ENCODE data around the gene KRTAP9-6. TPM values are rescaled to one million over a fixed set of nuclear protein-coding genes. Genes with fewer than 3 reads are reported as not detected.

KRTAP9-6 gene
- total RNA-seq, 1 experiment from 2014 or later: not detected

DNA sequence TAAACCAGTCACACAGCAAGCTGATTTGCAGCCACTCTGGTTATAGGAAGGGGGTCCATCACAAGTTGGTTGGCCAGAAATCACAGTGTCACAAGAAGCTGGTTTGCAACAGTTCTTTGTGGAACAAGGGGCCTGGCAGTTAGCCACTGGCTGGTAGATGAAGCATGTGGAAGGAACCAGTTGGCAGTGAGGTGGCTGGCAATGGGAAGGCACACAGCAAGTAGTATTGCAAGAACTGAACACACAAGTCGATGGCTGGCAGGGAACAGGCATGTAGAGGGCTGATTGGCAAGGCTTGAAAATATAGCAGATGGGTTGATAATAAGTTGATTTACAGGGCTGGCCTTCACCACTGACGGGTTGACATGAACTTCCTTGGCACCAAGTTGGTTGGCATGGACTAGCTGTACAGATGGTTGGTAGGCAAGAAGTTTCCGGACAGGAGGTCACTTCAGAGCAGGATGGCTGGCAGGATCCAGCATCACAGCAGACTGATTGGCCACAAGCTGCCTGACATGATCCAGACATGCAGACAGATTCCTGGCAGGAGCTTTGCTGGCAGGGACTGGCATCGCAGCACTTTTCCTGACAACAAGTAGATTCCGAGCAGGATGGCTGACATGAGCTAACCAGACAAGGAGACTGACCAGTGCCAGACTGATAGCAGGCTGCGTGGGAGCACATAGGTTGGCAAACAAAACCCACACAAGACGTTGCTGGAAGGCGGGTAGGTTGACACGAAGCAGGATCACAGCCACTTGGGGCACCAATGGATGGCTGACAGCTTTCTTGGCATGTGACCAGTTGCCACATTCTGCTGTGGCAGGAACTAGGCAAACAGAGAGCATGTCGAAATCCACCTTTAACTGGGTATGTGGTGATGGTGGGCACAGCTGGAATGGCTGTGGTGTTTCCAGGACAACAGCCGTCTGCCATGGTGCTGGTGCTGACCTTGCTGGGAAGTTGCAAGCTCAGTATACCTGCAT, 37.0 kb downstream of the KRTAP9-6 start, which contains the start of gene KRTAP29-1:
Gene KRTAP29-1, minus strand, starts transcription at position 936 of the 986 bp plus-strand sequence. Its CDS starts 0 bp downstream, at position 936.
- Histone ChIP-seq H3K27me3 (no peaks in the 10 kb centered on the region), H3K9me3 (peaks cover 5% of the 10 kb centered on the region; the same call in 1 of the 2 replicates), H3K4me3 (no peak within 1 kb of the TSS), H3K36me3 (no peaks in the 10 kb centered on the region)
- no peak for DNase-seq

DNA sequence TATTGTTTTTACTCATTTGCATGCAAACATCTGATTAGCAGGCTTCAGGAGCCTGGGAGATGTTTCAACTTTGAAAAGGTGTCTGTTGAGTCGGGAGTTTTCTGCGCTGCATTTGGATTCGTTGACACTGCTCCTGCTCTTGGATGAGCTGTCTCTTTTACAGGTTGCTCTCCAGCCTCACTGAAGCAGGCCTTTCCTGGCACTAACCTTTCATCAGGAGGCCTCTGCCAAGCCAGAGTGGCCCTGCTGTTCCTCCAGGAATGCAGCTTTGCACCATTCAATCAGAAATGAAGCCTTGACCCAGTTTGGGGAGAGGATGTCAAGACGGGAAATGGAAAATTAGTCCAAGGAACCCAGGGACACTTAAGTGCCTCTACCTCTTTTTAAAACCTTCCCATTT, 37.8 kb downstream of the KRTAP9-6 start:
- H3K36me3 ChIP-seq: no peaks in the 10 kb centered on the region
- no peaks in the 10 kb centered on the region for H3K27me3 ChIP-seq
- DNase-seq: no peak
- peaks cover 5% of the 10 kb centered on the region; the same call in 1 of the 2 replicates for H3K9me3 ChIP-seq
- no peak overlapping the region for H3K4me3 ChIP-seq

DNA sequence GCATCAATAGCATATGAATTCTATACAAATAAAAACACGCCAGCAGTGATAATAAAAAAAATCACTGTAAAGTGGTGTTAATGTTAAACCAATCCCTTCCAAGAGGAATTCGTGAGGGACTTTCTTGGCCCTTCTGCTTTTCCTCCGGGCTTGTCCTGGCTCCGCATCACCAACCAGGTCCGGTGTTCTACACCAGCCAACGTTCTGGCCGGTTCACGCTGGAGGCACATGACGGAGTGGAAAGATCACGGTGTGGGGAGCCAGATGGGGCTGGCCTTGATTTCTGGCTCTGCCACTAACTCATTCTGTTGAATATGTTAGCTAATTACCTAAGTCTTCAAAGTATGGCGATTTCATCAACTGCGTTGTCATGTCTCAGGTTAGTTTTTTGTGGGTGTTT, 38.9 kb downstream of the KRTAP9-6 start:
- peaks cover 5% of the 10 kb centered on the region; the same call in 1 of the 2 replicates for H3K9me3 ChIP-seq
- no peak for DNase-seq
- no peaks in the 10 kb centered on the region for H3K36me3 ChIP-seq
- H3K27me3 ChIP-seq: no peaks in the 10 kb centered on the region
- no peak overlapping the region for H3K4me3 ChIP-seq

DNA sequence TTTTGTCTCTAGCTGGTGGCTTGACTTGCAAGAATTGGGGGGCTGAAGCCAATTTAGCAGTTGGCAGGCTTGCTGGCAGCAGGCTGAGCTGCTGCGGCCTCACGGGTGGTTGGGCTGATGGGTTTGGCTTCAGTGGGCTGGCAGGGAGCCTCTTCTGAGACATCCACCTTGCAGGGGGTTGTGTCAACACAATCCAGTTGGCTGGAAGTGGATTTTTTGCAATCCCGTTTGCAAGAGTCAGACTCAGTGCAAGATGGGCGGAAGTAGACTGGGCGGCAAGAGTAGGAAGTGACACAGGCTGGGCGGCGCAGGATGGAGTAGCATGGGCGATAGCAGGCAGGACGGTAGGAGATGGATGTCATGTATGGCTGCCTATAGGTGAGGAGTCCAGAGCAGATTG, 42.5 kb downstream of the KRTAP9-6 start:
- Histone ChIP-seq H3K36me3 (no peaks in the 10 kb centered on the region; the same call in 1 of the 2 replicates), H3K4me3 (peak overlapping the region; percentile 44), H3K27me3 (no peaks in the 10 kb centered on the region), H3K9me3 (peaks cover 7% of the 10 kb centered on the region)
- peak; percentile 95 for DNase-seq

DNA sequence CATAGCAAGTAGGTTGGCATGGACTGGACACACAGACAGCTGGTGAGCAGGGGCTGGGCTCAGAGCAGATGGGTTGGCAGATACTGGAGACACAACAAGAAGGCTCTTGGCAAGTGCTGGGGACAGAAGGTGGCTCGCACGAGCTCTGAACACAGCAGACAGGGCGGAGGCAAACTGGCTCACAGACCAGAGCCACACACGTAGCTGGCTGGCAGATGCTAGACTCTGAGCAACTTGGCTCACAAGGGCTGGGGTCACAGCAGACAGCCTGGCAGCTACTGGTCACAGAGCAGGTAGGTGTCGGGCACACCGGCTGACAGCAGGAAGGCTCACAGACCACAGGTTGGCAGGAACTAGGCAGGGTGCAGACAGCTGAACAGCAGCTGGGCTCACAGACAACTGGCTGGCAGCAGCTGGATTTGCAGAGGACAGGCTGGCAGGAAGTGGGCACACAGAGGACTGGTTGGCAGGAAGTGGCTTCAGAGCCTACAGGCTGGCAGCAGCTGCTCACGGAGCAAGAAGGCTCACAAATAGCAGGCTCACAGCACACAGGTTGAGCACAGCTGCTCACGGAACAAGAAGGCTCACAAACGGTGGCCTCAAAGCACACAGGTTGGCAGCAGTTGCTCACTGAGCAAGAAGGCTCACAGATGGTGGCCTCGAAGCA, 43.2 kb downstream of the KRTAP9-6 start:
- H3K27me3 ChIP-seq: no peaks in the 10 kb centered on the region
- peak; percentile 87 for DNase-seq
- H3K4me3 ChIP-seq: peak overlapping the region; percentile 44

DNA sequence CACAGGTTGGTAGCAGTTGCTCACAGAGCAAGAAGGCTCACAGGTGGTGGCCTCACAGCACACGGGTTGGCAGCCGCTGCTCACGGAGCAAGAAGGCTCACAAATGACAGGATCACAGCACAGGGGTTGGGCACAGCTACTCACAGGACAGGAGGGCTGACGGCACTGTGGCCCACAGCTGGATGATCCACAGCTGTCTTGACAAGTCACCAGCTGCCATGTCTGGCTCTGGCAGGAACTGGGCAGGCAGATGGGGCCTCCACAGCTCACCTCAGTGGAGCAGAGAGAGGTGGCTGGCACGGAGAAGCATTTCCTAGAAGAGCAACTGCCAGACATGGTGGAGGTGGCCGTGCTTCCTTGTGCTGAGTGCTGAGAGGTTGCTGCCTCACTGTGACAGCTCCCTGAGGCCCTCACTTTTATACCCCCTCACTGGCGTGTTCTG, 43.8 kb downstream of the KRTAP9-6 start, which contains the start of gene KRTAP16-1:
Gene KRTAP16-1, minus strand, starts transcription at position 392 of the 442 bp plus-strand sequence. Its CDS starts 56 bp downstream, at position 336.
- Histone ChIP-seq H3K4me3 (peak within 1 kb of the TSS; percentile 44), H3K27me3 (no peaks in the 10 kb centered on the region), H3K9me3 (peaks cover 9% of the 10 kb centered on the region), H3K36me3 (no peaks in the 10 kb centered on the region; the same call in 1 of the 2 replicates)
- no peak for DNase-seq

More for the DNA sequence above, 43.2 kb downstream of the KRTAP9-6 start:
- Histone ChIP-seq H3K9me3 (peaks cover 7% of the 10 kb centered on the region), H3K36me3 (no peaks in the 10 kb centered on the region; the same call in 1 of the 2 replicates)

DNA sequence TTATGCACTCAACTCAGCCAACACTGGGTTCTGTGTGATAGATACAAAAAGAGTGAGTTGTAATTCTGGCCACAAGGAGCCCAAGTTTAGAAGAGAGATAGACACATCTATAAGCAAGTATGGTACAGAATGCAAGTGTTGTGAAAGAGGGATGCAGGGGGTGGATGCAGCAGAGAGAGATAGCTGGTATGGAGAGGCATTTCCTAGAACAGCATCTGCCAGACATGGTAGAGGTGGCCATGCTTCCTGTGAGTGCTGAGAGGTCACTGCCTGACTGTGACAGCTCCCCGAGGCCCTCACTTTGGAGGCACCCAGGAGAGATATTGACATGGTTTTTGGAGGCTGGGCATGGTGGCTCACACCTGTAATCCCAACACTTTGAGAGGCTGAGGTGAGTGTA, 45.9 kb downstream of the KRTAP9-6 start:
- Histone ChIP-seq H3K9me3 (peaks cover 9% of the 10 kb centered on the region), H3K27me3 (no peaks in the 10 kb centered on the region), H3K36me3 (no peaks in the 10 kb centered on the region; the same call in 1 of the 2 replicates), H3K4me3 (no peak overlapping the region)
- no peak for DNase-seq

DNA sequence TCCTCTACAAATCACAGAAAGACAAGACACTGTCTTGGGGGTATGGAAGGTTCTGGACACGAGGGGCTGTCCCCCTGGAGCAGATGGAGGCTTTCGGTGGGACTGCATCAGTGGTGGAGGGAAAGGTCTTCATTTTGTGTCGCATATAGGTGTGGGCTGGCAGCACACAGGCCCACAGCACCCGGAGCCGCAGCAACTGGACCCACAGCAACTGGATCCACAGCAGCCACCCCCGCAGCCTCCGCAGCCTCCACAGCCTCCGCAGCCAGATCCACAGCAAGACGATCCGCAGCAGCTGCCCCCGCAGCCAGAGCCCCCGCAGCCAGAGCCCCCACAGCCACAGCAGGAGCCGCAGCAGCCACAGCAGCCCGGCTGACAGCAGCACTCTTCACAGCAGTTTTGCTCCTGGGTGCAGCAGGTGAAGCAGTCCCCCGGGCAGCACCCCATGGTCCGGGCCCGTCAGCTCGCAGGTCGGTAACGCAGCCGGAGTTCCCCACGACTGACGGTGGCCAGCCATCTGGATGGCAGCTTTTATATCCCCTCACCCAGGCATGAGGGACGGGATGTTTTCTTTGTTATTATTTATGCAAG, 50.1 kb downstream of the KRTAP9-6 start, which contains the start of gene KRTAP17-1:
Gene KRTAP17-1, minus strand, starts transcription at position 507 of the 591 bp plus-strand sequence. Its CDS starts 60 bp downstream, at position 447.
- Histone ChIP-seq H3K36me3 (no peaks in the 10 kb centered on the region), H3K9me3 (peaks cover 16% of the 10 kb centered on the region), H3K27me3 (no peaks in the 10 kb centered on the region), H3K4me3 (no peak within 1 kb of the TSS)
- DNase-seq: no peak

Other genes with a start within 250 kb of the KRTAP9-6 start
- 1.2 and 3.2 TPM in 2 replicates for gene KRTAP1-5, start 238.2 kb upstream of the KRTAP9-6 start, total RNA-seq (2014; rRNA removed; shearing (Covaris generic); ENCODE audit: low replicate concordance)
- not detected in 2 replicates for gene KRTAP1-4, start 235.2 kb upstream of the KRTAP9-6 start, total RNA-seq (2014; rRNA removed; shearing (Covaris generic); ENCODE audit: low replicate concordance)
- gene KRTAP1-3, start 230.5 kb upstream of the KRTAP9-6 start, total RNA-seq (2014; rRNA removed; shearing (Covaris generic); ENCODE audit: low replicate concordance): not detected in 2 replicates
- 0.33 TPM in 1 of 2 replicates, not detected in the other for gene KRTAP1-1, start 223.9 kb upstream of the KRTAP9-6 start, total RNA-seq (2014; rRNA removed; shearing (Covaris generic); ENCODE audit: low replicate concordance)
- not detected in 2 replicates for gene KRTAP2-1, start 218.1 kb upstream of the KRTAP9-6 start, total RNA-seq (2014; rRNA removed; shearing (Covaris generic); ENCODE audit: low replicate concordance)
- not detected in 2 replicates for gene KRTAP2-2, start 210.1 kb upstream of the KRTAP9-6 start, total RNA-seq (2014; rRNA removed; shearing (Covaris generic); ENCODE audit: low replicate concordance)
- 0.33 TPM in 1 of 2 replicates, not detected in the other for gene KRTAP2-3, start 205.3 kb upstream of the KRTAP9-6 start, total RNA-seq (2014; rRNA removed; shearing (Covaris generic); ENCODE audit: low replicate concordance)
- gene KRTAP2-4, start 199.5 kb upstream of the KRTAP9-6 start, total RNA-seq (2014; rRNA removed; shearing (Covaris generic); ENCODE audit: low replicate concordance): not detected in 2 replicates
- gene KRTAP4-7, start 181.2 kb upstream of the KRTAP9-6 start, total RNA-seq (2014; rRNA removed; shearing (Covaris generic); ENCODE audit: low replicate concordance): not detected in 2 replicates
- gene KRTAP4-8, start 167.2 kb upstream of the KRTAP9-6 start, total RNA-seq (2014; rRNA removed; shearing (Covaris generic); ENCODE audit: low replicate concordance): not detected in 2 replicates
- not detected in 2 replicates for gene KRTAP4-16, start 163.2 kb upstream of the KRTAP9-6 start, total RNA-seq (2014; rRNA removed; shearing (Covaris generic); ENCODE audit: low replicate concordance)
- gene KRTAP4-9, start 160.0 kb upstream of the KRTAP9-6 start, total RNA-seq (2014; rRNA removed; shearing (Covaris generic); ENCODE audit: low replicate concordance): not detected in 2 replicates
- not detected in 2 replicates for gene KRTAP4-11, start 147.0 kb upstream of the KRTAP9-6 start, total RNA-seq (2014; rRNA removed; shearing (Covaris generic); ENCODE audit: low replicate concordance)
- gene KRTAP4-12, start 141.2 kb upstream of the KRTAP9-6 start, total RNA-seq (2014; rRNA removed; shearing (Covaris generic); ENCODE audit: low replicate concordance): not detected in 2 replicates
- not detected in 2 replicates for gene KRTAP4-6, start 124.8 kb upstream of the KRTAP9-6 start, total RNA-seq (2014; rRNA removed; shearing (Covaris generic); ENCODE audit: low replicate concordance)
- gene KRTAP4-5, start 115.6 kb upstream of the KRTAP9-6 start, total RNA-seq (2014; rRNA removed; shearing (Covaris generic); ENCODE audit: low replicate concordance): not detected in 2 replicates
- not detected in 2 replicates for gene KRTAP4-4, start 104.6 kb upstream of the KRTAP9-6 start, total RNA-seq (2014; rRNA removed; shearing (Covaris generic); ENCODE audit: low replicate concordance)
- not detected in 2 replicates for gene KRTAP4-3, start 97.2 kb upstream of the KRTAP9-6 start, total RNA-seq (2014; rRNA removed; shearing (Covaris generic); ENCODE audit: low replicate concordance)
- gene KRTAP4-2, start 87.2 kb upstream of the KRTAP9-6 start, total RNA-seq (2014; rRNA removed; shearing (Covaris generic); ENCODE audit: low replicate concordance): not detected in 2 replicates
- gene KRTAP4-1, start 80.5 kb upstream of the KRTAP9-6 start, total RNA-seq (2014; rRNA removed; shearing (Covaris generic); ENCODE audit: low replicate concordance): not detected in 2 replicates
- gene KRTAP9-1, start 75.5 kb upstream of the KRTAP9-6 start, total RNA-seq (2014; rRNA removed; shearing (Covaris generic); ENCODE audit: low replicate concordance): not detected in 2 replicates
- not detected in 2 replicates for gene KRTAP9-2, start 38.7 kb upstream of the KRTAP9-6 start, total RNA-seq (2014; rRNA removed; shearing (Covaris generic); ENCODE audit: low replicate concordance)
- not detected in 2 replicates for gene KRTAP9-3, start 32.9 kb upstream of the KRTAP9-6 start, total RNA-seq (2014; rRNA removed; shearing (Covaris generic); ENCODE audit: low replicate concordance)
- not detected in 2 replicates for gene KRTAP9-8, start 27.4 kb upstream of the KRTAP9-6 start, total RNA-seq (2014; rRNA removed; shearing (Covaris generic); ENCODE audit: low replicate concordance)
- not detected in 2 replicates for gene KRTAP9-4, start 15.7 kb upstream of the KRTAP9-6 start, total RNA-seq (2014; rRNA removed; shearing (Covaris generic); ENCODE audit: low replicate concordance)
- gene KRTAP9-9, start 10.0 kb upstream of the KRTAP9-6 start, total RNA-seq (2014; rRNA removed; shearing (Covaris generic); ENCODE audit: low replicate concordance): not detected in 2 replicates
- gene KRTAP9-7, start 10.3 kb downstream of the KRTAP9-6 start, total RNA-seq (2014; rRNA removed; shearing (Covaris generic); ENCODE audit: low replicate concordance): not detected in 2 replicates
- not detected in 2 replicates for gene KRTAP29-1, start 37.5 kb downstream of the KRTAP9-6 start, total RNA-seq (2014; rRNA removed; shearing (Covaris generic); ENCODE audit: low replicate concordance)
- gene KRTAP16-1, start 43.9 kb downstream of the KRTAP9-6 start, total RNA-seq (2014; rRNA removed; shearing (Covaris generic); ENCODE audit: low replicate concordance): not detected in 2 replicates
- not detected in 2 replicates for gene KRTAP17-1, start 50.3 kb downstream of the KRTAP9-6 start, total RNA-seq (2014; rRNA removed; shearing (Covaris generic); ENCODE audit: low replicate concordance)
- not detected in 2 replicates for gene KRT33A, start 85.5 kb downstream of the KRTAP9-6 start, total RNA-seq (2014; rRNA removed; shearing (Covaris generic); ENCODE audit: low replicate concordance)
- gene KRT33B, start 104.4 kb downstream of the KRTAP9-6 start, total RNA-seq (2014; rRNA removed; shearing (Covaris generic); ENCODE audit: low replicate concordance): 0.17 and 2.0 TPM in 2 replicates
- gene KRT34, start 116.9 kb downstream of the KRTAP9-6 start, total RNA-seq (2014; rRNA removed; shearing (Covaris generic); ENCODE audit: low replicate concordance): 0.49 TPM in 1 of 2 replicates, not detected in the other
- not detected in 2 replicates for gene KRT31, start 132.2 kb downstream of the KRTAP9-6 start, total RNA-seq (2014; rRNA removed; shearing (Covaris generic); ENCODE audit: low replicate concordance)
- gene KRT37, start 159.2 kb downstream of the KRTAP9-6 start, total RNA-seq (2014; rRNA removed; shearing (Covaris generic); ENCODE audit: low replicate concordance): not detected in 2 replicates
- 0.17 TPM in 1 of 2 replicates, not detected in the other for gene KRT38, start 175.6 kb downstream of the KRTAP9-6 start, total RNA-seq (2014; rRNA removed; shearing (Covaris generic); ENCODE audit: low replicate concordance)
- 0.72 TPM in 1 of 2 replicates, not detected in the other for gene KRT32, start 202.0 kb downstream of the KRTAP9-6 start, total RNA-seq (2014; rRNA removed; shearing (Covaris generic); ENCODE audit: low replicate concordance)
- 0.33 TPM in 1 of 2 replicates, not detected in the other for gene KRT35, start 215.8 kb downstream of the KRTAP9-6 start, total RNA-seq (2014; rRNA removed; shearing (Covaris generic); ENCODE audit: low replicate concordance)
- 0.20 TPM in 1 of 2 replicates, not detected in the other for gene KRT36, start 224.5 kb downstream of the KRTAP9-6 start, total RNA-seq (2014; rRNA removed; shearing (Covaris generic); ENCODE audit: low replicate concordance)
- 3.8 and 4.0 TPM in 2 replicates for gene KRT13, start 240.2 kb downstream of the KRTAP9-6 start, total RNA-seq (2014; rRNA removed; shearing (Covaris generic); ENCODE audit: low replicate concordance)

Measured in MG63 (cell line).